Stimulated activated naive CD8-positive, alpha-beta T cell treated with anti-CD3 and anti-CD28 coated beads, Interleukin-15, Interleukin-2, amounts not matched to agents 100 ng/mL and 50 ng/mL, for 24 hours (primary cell): ENCODE measurements around the gene SCCPDH.
"Not testable (repeated sequence)": the region's sequence is repeated elsewhere in the genome, so short reads cannot be mapped to it uniquely, and the experiment has no call there.

Experiments used
- H3K27ac Mint-ChIP-seq: one replicate; pipeline ENCODE4 v1.8.0; 2021; ENCODE audit warnings: mild to moderate bottlenecking, mixed read lengths
- H3K27me3 Mint-ChIP-seq: one replicate; pipeline ENCODE4 v1.8.0; 2021; ENCODE audit warnings: mixed read lengths
- H3K36me3 Mint-ChIP-seq: one replicate; pipeline ENCODE4 v1.8.0; 2021; ENCODE audit warnings: low read depth, mixed read lengths
- H3K4me1 Mint-ChIP-seq: one replicate; pipeline ENCODE4 v1.8.0; 2021; ENCODE audit warnings: low read depth, mixed read lengths
- H3K4me3 Mint-ChIP-seq: one replicate; pipeline ENCODE4 v1.8.0; 2021; ENCODE audit warnings: mild to moderate bottlenecking, mixed read lengths
- H3K9me3 Mint-ChIP-seq: one replicate; pipeline ENCODE4 v1.8.0; 2021; ENCODE audit warnings: mixed read lengths

SCCPDH gene

DNA sequence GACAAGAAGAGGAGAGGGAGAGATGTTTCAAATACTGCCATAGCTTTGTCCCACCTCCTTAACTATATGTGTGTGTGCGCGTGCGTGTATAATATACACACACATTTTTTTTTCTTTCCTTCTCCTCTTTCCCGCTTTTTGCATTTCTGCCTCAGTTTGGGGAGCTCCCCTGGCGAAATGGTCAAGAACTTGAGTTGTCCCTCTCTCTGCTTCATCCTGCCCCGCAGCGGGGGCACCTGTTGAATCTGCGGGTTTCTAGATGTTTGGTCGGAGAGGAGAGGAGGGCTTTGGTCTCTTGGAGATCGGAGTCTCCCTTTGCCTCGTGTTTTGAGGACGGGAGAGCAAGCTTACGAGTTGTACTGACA lies 504 bp downstream of the SCCPDH start:
- Mint-ChIP-seq H3K4me1 (peaks cover 20% of the 10 kb centered on the region), H3K4me3 (peak overlapping the region; percentile 92), H3K27ac (peak overlapping the region; percentile 87), H3K27me3 (peaks cover 4% of the 10 kb centered on the region), H3K9me3 (peaks cover 16% of the 10 kb centered on the region), H3K36me3 (peaks cover 35% of the 10 kb centered on the region)

DNA sequence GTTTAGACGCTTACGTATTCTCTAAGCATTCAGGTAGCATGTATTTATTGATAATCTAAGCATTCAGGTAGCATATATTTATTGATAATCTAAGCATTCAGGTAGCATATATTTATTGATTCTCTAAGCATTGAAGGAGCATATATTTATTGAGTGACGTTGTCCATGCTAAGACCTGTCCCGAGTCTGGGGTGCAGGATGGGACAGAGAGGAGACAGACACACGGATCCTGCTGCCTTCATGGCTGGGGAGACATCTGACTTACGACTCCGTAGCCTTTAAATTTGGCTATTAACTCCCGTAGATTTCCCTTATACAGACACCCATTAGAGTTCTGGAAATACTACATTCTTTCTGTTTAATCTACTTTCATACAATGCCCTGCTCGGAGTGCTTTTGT lies 982 bp downstream of the SCCPDH start:
- Mint-ChIP-seq H3K4me1 (peaks cover 20% of the 10 kb centered on the region), H3K36me3 (peaks cover 40% of the 10 kb centered on the region), H3K27me3 (peaks cover 4% of the 10 kb centered on the region), H3K9me3 (peaks cover 16% of the 10 kb centered on the region), H3K27ac (peak overlapping the region; percentile 87), H3K4me3 (peak overlapping the region; percentile 92)

DNA sequence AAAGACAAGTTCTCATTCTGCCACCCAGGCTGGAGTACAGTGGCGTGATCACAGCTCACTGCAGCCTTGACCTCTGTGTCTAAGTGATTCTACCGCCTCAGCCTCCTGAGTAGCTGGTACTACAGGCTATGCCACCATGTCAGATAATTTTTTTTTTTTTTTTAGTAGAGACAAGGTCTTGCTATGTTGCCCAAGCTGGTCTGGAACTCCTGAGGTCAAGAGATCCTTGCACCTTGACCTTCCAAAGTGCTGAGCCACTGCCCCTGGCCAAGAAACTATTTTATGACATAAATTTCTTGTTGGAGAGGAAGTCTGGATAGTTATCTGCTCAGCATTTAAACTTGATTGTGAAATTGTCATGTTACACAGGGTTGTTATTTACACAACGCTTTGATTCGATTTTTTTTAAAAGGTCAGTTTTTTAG lies 2.1 kb downstream of the SCCPDH start:
- no peak overlapping the region for H3K4me3 Mint-ChIP-seq
- peaks cover 20% of the 10 kb centered on the region for H3K4me1 Mint-ChIP-seq
- H3K36me3 Mint-ChIP-seq: peaks cover 51% of the 10 kb centered on the region
- no peak overlapping the region for H3K27ac Mint-ChIP-seq
- H3K9me3 Mint-ChIP-seq: peaks cover 16% of the 10 kb centered on the region
- H3K27me3 Mint-ChIP-seq: no peaks in the 10 kb centered on the region

DNA sequence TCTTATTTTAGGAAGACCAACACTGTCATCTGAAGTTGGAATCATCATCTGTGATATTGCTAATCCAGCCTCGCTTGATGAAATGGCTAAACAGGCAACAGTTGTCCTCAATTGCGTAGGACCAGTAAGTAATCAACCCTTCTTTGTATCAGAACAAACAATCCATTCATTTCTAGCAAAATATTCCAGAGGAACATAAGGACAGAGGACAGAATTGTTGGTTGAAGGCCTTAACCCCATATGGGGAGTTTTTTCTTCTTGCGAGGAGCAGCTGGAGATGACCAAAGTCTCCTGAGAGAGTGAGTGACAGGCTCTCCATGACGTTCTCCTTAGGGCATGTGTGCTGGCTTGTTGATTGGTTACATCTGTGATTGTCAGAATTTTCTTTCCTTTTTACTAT lies 2.7 kb downstream of the SCCPDH start:
- Mint-ChIP-seq H3K27me3 (no peaks in the 10 kb centered on the region), H3K27ac (no peak overlapping the region), H3K4me1 (peaks cover 20% of the 10 kb centered on the region), H3K9me3 (peaks cover 16% of the 10 kb centered on the region), H3K36me3 (peaks cover 57% of the 10 kb centered on the region), H3K4me3 (no peak overlapping the region)

DNA sequence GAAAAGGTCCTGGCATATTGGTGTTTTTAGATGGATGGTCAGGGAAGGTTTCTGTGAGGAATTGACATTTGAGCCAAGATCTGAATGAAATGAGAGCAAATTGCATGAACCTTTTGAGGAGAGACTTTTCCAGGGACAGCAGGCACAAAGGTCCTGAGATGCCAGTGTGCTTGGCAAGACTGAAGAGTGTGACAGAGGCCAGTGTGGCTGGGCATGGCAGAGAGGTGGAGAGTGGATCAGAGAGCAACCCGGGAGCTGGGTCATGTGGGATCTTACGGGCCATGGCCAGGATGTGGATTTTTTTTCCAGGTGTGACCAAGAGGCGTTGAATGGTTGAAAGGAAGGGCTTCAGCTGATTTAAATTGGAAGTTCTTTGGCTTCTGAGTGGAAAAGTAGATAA lies 3.4 kb downstream of the SCCPDH start:
- peaks cover 16% of the 10 kb centered on the region for H3K9me3 Mint-ChIP-seq
- H3K4me1 Mint-ChIP-seq: peaks cover 20% of the 10 kb centered on the region
- H3K4me3 Mint-ChIP-seq: no peak overlapping the region
- no peak overlapping the region for H3K27ac Mint-ChIP-seq
- peaks cover 61% of the 10 kb centered on the region for H3K36me3 Mint-ChIP-seq
- H3K27me3 Mint-ChIP-seq: no peaks in the 10 kb centered on the region

DNA sequence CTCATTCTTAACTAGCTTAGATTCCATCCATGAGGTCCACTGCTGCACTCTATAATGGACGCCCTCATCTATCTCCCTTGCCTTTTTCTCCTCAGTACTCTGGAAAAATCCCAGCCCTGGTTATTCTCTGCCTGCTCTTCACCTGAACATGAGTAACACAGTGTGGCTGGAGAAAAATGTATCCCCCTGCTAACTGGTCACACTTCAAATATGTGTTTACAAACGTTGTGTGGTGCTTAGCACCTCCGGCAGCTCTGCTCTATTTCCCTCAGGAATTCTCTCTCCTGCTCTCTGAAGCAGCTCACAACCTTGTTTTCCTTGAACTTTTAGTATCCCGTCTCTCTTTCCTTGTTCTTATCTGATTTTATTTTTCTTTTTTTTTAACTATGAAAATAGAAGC lies 4.1 kb downstream of the SCCPDH start:
- Mint-ChIP-seq H3K27ac (no peak overlapping the region), H3K4me1 (peaks cover 20% of the 10 kb centered on the region), H3K27me3 (no peaks in the 10 kb centered on the region), H3K9me3 (peaks cover 16% of the 10 kb centered on the region), H3K4me3 (no peak overlapping the region), H3K36me3 (peaks cover 61% of the 10 kb centered on the region)

DNA sequence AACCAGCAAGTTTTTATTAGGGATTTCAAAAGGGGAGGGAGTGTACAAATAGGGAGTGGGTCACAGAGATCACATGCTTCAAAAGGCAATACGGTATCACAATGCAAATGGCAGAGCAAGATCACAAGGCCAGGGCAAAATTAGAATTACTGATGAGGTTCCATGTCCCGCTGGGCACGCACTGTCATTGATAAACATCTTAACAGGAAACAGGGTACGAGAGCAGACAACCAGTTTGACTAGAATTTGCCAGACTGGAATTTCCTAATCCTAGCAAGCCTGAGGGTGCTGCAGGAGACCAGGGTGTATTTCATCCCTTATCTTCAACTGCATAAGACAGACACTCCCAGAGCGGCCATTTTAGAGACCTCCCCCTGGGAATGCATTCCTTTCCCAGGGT lies 4.8 kb downstream of the SCCPDH start:
- Mint-ChIP-seq H3K36me3 (peaks cover 68% of the 10 kb centered on the region), H3K9me3 (peaks cover 16% of the 10 kb centered on the region), H3K4me1 (peaks cover 22% of the 10 kb centered on the region)
- not testable (repeated sequence) for H3K4me3 Mint-ChIP-seq, H3K27ac Mint-ChIP-seq, H3K27me3 Mint-ChIP-seq

DNA sequence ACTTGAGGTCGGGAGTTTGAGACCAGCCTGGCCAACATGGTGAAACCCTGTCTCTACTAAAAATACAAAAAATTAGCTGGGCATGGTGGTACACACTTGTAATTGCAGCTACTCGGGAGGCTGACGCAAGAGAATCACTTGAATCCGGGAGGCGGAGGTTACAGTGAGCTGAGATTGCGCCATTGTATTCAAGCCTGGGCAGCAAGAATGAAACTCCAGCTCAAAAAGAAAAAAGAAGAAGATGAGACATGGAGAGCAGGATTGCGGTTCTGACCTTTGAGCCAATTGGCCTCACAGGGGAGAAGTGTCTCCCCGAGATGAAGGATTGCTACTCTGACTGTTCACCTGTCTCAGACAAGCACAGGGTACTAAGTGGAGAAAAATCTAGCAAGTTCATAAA lies 6.6 kb downstream of the SCCPDH start:
- Mint-ChIP-seq H3K4me3 (no peak overlapping the region), H3K27me3 (no peaks in the 10 kb centered on the region), H3K4me1 (peaks cover 13% of the 10 kb centered on the region), H3K27ac (no peak overlapping the region), H3K36me3 (peaks cover 83% of the 10 kb centered on the region), H3K9me3 (peaks cover 16% of the 10 kb centered on the region)

DNA sequence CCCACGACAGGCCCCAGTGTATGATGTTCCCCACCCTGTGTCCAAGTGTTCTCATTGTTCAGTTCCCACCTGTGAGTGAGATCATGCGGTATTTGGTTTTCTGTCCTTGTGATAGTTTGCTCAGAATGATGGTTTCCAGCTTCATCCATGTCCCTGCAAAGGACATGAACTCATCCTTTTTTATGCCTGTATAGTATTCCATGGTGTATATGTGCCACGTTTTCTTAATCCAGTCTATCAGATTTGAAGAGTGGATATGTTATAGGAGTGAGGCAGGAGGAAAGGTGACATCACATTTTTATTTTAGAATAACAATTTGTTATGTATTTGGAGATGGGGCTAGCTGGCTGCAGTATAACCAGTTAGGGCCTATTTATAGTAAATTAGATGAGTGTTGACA lies 7.7 kb downstream of the SCCPDH start:
- not testable (repeated sequence) for H3K4me3 Mint-ChIP-seq, H3K27me3 Mint-ChIP-seq, H3K27ac Mint-ChIP-seq, H3K4me1 Mint-ChIP-seq
- Mint-ChIP-seq H3K9me3 (peaks cover 16% of the 10 kb centered on the region), H3K36me3 (peaks cover 85% of the 10 kb centered on the region)

DNA sequence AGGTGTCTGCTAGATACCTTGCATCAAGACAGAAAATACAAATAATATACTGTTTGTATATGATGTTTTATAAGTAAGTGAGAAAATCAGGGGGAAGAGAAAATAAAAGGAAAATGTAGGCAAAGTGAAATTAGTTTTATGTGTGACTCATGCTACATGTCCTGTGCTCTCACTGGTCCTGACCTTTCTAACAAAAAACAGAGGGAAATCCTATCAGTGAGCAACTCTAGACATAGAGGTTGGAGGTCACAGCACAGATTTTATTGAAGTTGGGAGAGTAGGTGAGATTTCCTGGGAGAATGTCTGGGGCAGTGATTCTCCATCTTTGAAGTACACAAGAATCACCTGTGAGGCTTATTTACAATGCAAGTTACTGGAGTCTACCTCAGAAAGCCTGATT lies 9.5 kb downstream of the SCCPDH start:
- peaks cover 5% of the 10 kb centered on the region for H3K9me3 Mint-ChIP-seq
- peaks cover 9% of the 10 kb centered on the region for H3K4me1 Mint-ChIP-seq
- no peak overlapping the region for H3K4me3 Mint-ChIP-seq
- peak overlapping the region; percentile 45 for H3K27ac Mint-ChIP-seq
- no peaks in the 10 kb centered on the region for H3K27me3 Mint-ChIP-seq
- H3K36me3 Mint-ChIP-seq: peaks cover 74% of the 10 kb centered on the region

DNA sequence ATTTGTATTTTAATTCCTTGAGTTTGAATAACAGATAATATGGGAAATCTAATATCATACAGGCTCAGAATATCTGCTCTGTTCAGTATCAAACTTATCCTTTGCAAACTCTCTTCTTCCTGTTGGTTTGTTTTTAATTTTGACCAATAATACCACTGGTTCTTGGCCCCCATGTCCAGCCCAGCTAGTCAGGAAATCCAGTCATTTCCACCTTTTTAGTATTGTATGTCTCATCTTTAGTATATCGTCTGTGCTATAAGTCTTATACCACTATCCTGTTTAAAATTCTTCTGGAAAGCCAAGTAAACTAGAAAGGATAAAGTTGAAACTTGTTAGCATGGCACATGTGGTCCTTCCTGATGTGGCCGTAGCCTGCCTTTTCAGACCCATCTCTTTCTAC lies 10.7 kb downstream of the SCCPDH start:
- peaks cover 72% of the 10 kb centered on the region for H3K36me3 Mint-ChIP-seq
- peaks cover 9% of the 10 kb centered on the region for H3K4me1 Mint-ChIP-seq
- H3K9me3 Mint-ChIP-seq: peaks cover 8% of the 10 kb centered on the region
- no peak overlapping the region for H3K27ac Mint-ChIP-seq
- H3K27me3 Mint-ChIP-seq: no peaks in the 10 kb centered on the region
- no peak overlapping the region for H3K4me3 Mint-ChIP-seq

DNA sequence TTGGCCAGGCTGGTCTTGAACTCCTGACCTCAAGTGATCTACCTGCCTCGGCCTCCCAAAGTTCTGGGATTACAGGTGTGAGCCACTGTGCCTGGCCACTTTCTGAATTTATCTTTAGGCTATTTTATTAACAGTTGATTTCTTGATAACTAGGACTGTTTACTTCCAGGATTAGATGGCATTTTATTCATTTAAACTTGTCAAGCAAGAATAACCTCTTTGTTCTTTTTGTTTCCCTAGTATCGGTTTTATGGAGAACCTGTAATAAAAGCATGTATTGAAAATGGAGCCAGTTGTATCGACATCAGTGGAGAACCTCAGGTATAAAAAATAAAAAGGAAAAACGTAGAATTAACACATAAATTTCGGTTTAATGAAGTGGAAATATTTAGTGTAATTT lies 11.5 kb downstream of the SCCPDH start:
- Mint-ChIP-seq H3K36me3 (peaks cover 67% of the 10 kb centered on the region), H3K4me3 (no peak overlapping the region)

DNA sequence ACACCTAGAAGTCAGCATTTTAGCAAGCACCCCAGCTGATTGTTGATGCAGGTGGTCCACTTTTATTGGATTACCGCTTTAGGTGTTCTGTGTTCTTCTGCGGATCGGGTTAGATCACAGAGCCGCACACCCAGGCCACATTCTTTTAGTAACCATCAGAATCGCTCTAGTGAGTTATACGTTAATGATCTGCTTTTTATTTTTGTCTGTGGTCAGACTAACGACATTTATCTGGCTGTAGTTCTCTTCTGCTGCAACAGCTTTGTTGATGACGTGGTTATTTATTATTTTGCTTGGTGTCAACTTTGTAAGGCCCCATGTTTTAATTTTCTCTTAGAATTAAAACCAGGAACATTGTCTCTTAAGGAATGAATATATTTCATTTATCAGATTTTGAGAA lies 18.2 kb downstream of the SCCPDH start:
- Mint-ChIP-seq H3K4me1 (no peaks in the 10 kb centered on the region), H3K4me3 (no peak overlapping the region), H3K27ac (no peak overlapping the region), H3K27me3 (no peaks in the 10 kb centered on the region), H3K9me3 (peaks cover 13% of the 10 kb centered on the region), H3K36me3 (peaks cover 63% of the 10 kb centered on the region)

More for the DNA sequence above, 11.5 kb downstream of the SCCPDH start:
- H3K4me1 Mint-ChIP-seq: peaks cover 9% of the 10 kb centered on the region
- H3K9me3 Mint-ChIP-seq: peaks cover 8% of the 10 kb centered on the region
- no peaks in the 10 kb centered on the region for H3K27me3 Mint-ChIP-seq
- H3K27ac Mint-ChIP-seq: no peak overlapping the region

DNA sequence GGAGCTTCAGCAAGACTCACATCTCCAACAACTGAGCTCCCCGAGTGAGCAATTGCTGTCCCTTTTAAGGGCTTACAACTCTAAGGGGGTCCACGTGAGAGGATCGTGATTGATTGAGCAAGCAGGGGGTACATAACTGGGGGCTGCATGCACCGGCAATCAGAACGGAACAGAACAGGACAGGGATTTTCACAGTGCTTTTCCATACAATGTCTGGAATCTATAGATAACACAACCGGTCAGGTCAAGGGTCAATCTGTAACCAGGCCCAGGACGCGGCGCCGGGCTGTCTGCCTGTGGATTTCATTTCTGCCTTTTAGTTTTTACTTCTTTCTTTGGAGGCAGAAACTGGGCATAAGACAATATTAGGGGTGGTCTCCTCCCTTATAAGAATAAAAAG lies 21.9 kb downstream of the SCCPDH start:
- not testable (repeated sequence) for H3K27ac Mint-ChIP-seq, H3K4me3 Mint-ChIP-seq, H3K9me3 Mint-ChIP-seq, H3K27me3 Mint-ChIP-seq, H3K4me1 Mint-ChIP-seq
- peaks cover 47% of the 10 kb centered on the region for H3K36me3 Mint-ChIP-seq

DNA sequence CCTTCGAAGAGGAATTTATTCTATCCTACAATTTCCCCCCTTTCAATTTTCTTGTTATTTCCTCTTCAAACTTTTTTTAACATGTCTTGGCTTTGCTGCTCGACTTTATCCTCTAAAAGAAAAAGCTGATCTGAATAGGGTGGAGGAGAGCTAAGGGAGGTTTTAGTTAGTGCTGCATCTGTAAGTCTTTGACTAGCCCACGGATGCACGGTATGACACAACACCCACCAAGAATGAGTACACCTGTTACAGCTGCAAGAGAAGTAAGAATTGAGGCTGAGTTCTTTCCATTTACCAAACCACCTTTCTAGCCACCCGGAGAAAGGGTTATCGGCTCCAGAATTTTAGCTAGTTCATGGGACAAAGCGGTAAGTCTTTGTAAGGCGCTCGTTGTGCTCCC lies 23.8 kb downstream of the SCCPDH start:
- Mint-ChIP-seq H3K4me3 (no peak overlapping the region), H3K27ac (no peak overlapping the region), H3K4me1 (no peaks in the 10 kb centered on the region), H3K9me3 (no peaks in the 10 kb centered on the region), H3K27me3 (no peaks in the 10 kb centered on the region), H3K36me3 (peaks cover 29% of the 10 kb centered on the region)

DNA sequence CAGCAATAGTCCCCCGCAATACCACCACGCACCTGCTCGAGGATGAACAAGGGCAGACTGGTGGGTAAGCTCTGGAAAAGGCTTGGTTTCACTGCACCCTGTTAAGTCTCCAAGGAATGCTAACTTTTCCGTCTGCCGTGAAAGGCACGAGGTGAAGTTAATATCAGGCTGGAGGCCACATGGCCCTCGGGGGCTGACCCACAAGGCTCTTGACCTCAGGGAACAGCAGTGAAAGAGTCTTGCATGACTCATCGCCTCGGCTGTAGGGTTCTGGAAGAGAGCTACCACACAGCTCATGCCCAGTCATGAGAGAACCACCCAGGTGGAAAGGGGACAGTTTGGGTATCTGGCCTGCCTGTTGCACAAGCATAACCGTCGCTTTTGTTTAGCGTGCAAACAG lies 24.7 kb downstream of the SCCPDH start:
- no peaks in the 10 kb centered on the region for H3K27me3 Mint-ChIP-seq
- no peak overlapping the region for H3K27ac Mint-ChIP-seq
- peaks cover 21% of the 10 kb centered on the region for H3K36me3 Mint-ChIP-seq
- H3K9me3 Mint-ChIP-seq: no peaks in the 10 kb centered on the region
- H3K4me1 Mint-ChIP-seq: no peaks in the 10 kb centered on the region
- no peak overlapping the region for H3K4me3 Mint-ChIP-seq

DNA sequence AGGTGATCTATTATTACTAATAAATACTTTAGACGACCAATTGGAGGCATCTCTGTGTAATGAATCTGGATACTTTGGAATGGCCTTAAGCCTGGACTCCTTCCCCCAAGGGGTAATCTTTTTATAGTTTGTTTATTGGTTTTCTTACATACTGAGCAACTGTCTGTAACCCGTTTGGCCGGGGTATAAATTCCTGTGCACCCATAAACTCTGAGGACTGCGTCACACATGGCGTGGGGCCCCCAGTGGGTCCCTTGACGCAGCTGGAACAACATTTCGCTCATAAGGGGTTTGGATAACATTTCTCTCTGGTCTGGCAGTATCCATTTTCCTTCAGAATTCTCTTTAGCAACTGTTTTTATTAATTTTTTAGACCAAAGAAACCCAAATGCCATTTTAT lies 26.5 kb downstream of the SCCPDH start:
- no peaks in the 10 kb centered on the region for H3K9me3 Mint-ChIP-seq
- no peaks in the 10 kb centered on the region for H3K27me3 Mint-ChIP-seq
- no peak overlapping the region for H3K27ac Mint-ChIP-seq
- H3K4me3 Mint-ChIP-seq: no peak overlapping the region
- no peaks in the 10 kb centered on the region for H3K4me1 Mint-ChIP-seq
- peaks cover 10% of the 10 kb centered on the region for H3K36me3 Mint-ChIP-seq
